Naive thymus-derived CD8-positive, alpha-beta T cell (primary cell): ENCODE data around the gene GYPC. TPM values are rescaled to one million over a fixed set of nuclear protein-coding genes. Genes with fewer than 3 reads are reported as not detected.
"Not testable (repeated sequence)": the region's sequence is repeated elsewhere in the genome, so short reads cannot be mapped to it uniquely, and the experiment has no call there.

Experiments used
- ATAC-seq, 2 donors: fragments of 150-1000 bp; cut with Tn5 transposase in 1 of 2; sonication (Bioruptor Pico), chemical (Tn5 transposase) in 1 of 2; 1 replicate in 1 of 2; 2 replicates in 1 of 2; pipeline ENCODE4 v1.10.0; 2021; ENCODE audit warnings: mild to moderate bottlenecking in 2 of 2, moderate library complexity in 2 of 2
- POLR2A ChIA-PET: fragments of 350-600 bp; sonication (Branson Sonifier 250); formaldehyde crosslinking; loops from one replicate; lab custom pipeline; 2021; ENCODE audit warnings: antibody characterized with exemption; lab: Charles Lee
- DNase-seq, 10 donors: peaks; one replicate each; pipeline versions ENCODE4 v3.0.0 to v3.0.0-alpha.2; 2020 to 2022
- H3K27ac Mint-ChIP-seq, 10 donors: one replicate each; pipeline ENCODE4 v1.8.0; 2020 to 2022; ENCODE audit warnings: mild to moderate bottlenecking in 10 of 10, mixed read lengths in 10 of 10, moderate library complexity in 4 of 10, inconsistent platforms in 1 of 10
- H3K27me3 Mint-ChIP-seq, 5 donors: one replicate each; pipeline ENCODE4 v1.8.0; 2021 to 2022; ENCODE audit warnings: mixed read lengths in 5 of 5
- H3K36me3 Mint-ChIP-seq, 3 donors: one replicate each; pipeline ENCODE4 v1.8.0; 2020 to 2022; ENCODE audit warnings: mixed read lengths in 3 of 3, mild to moderate bottlenecking in 2 of 3, inconsistent platforms in 1 of 3
- H3K4me1 Mint-ChIP-seq, 4 donors: one replicate each; pipeline ENCODE4 v1.8.0; 2021 to 2022; ENCODE audit warnings: mixed read lengths in 4 of 4
- H3K4me3 Mint-ChIP-seq, 10 donors: one replicate each; pipeline ENCODE4 v1.8.0; 2020 to 2022; ENCODE audit warnings: mild to moderate bottlenecking in 10 of 10, mixed read lengths in 10 of 10, moderate library complexity in 6 of 10, inconsistent platforms in 1 of 10
- H3K9me3 Mint-ChIP-seq, 9 donors: one replicate each; pipeline ENCODE4 v1.8.0; 2020 to 2022; ENCODE audit warnings: mixed read lengths in 9 of 9, mild to moderate bottlenecking in 3 of 9, inconsistent platforms in 1 of 9, moderate library complexity in 1 of 9
- polyA plus RNA-seq, 3 donors: library from polyadenylated mRNA; unstranded; fragments of 300-500 nt; fragmentation: Illumina TruSeq; gene quantifications; one replicate each; pipeline ENCODE4 v1.2.3, GENCODE V29; 2021
- total RNA-seq, 8 experiments: library from RNA in 2 of 8; stranded (reverse) in 2 of 8; gene quantifications; one replicate each; pipeline ENCODE4 v1.2.3 and lab custom pipeline; 2021 to 2026

Gene GYPC
- total and polyA plus RNA-seq, 5 experiments from 2014 or later = 151 to 303 (median 199) TPM

DNA sequence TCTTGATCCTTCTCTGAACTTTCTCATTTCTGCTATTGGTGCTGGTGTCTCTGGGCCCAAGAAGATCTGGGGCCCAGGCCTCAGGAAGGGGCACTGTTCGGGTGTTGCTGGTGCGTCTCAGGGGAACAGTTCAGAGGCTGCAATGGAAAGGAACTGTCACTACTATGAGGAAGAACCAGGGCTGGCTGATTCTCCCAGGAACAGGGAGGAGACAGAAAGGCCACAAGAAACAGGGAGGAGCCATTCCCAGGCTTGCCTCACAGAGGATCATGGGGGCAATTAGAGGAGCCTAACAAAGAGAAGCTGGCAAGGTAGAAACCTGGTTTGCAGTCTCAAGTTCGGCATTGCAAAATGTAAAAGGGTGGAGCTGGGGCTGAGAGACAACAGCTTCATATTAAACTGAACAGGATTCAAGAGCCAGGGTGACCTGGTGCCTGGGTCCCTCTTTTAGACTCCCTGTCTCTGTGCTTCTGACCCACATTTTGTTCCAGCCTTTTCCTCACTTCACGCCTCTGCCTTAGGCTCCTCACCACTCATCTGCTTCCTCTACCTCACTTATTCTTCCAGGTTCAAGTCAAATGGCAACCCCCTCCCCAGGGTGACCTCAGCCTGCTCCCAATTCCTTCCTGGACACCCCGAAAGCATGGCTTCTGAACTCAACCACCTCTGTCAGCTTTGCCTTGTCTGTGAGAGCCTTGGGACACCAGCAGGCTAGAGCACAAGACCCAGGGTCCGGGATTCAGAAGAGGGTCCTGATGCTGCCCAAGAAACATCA lies 58.4 kb downstream of the GYPC start:
- ATAC-seq = no peak
- POLR2A ChIA-PET = no interaction called here
- H3K36me3 Mint-ChIP-seq = no peaks in the 10 kb centered on the region
- peak overlapping the region in 4 of 10 donors; percentile 30 to 70 (median 50) for H3K27ac Mint-ChIP-seq
- no peak for DNase-seq
- no peak overlapping the region for H3K4me3 Mint-ChIP-seq
- H3K9me3 Mint-ChIP-seq = no peaks in the 10 kb centered on the region
- peaks cover 0 to 10% (median 6%) of the 10 kb centered on the region in 4 donors for H3K4me1 Mint-ChIP-seq
- H3K27me3 Mint-ChIP-seq = no peaks in the 10 kb centered on the region

DNA sequence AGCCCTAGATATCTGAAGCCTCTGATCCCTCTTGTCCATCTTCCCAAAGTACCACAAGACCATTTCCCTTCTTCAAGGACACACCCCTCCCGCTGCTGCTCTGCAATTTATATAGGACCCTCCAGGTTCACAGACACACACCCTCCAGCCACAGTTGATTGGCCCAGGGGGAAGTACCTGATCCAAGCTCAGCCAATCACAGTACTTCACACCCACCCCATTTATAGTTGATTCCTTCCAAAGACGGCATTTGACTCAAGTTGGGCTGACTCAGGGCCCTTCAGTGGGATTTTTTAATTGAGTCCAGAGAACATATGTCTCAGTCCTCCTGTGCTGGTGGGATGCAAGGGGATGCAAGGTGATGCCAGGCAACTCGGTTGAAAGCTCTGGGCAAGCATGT lies 59.2 kb downstream of the GYPC start:
- POLR2A ChIA-PET = no interaction called here
- Mint-ChIP-seq H3K27me3 (no peaks in the 10 kb centered on the region), H3K9me3 (no peaks in the 10 kb centered on the region), H3K4me3 (no peak overlapping the region), H3K27ac (peak overlapping the region in 4 of 10 donors; percentile 1 to 74 (median 48)), H3K4me1 (peaks cover 1 to 17% (median 12%) of the 10 kb centered on the region in 4 donors), H3K36me3 (no peaks in the 10 kb centered on the region)
- DNase-seq (no peak), ATAC-seq (no peak)

DNA sequence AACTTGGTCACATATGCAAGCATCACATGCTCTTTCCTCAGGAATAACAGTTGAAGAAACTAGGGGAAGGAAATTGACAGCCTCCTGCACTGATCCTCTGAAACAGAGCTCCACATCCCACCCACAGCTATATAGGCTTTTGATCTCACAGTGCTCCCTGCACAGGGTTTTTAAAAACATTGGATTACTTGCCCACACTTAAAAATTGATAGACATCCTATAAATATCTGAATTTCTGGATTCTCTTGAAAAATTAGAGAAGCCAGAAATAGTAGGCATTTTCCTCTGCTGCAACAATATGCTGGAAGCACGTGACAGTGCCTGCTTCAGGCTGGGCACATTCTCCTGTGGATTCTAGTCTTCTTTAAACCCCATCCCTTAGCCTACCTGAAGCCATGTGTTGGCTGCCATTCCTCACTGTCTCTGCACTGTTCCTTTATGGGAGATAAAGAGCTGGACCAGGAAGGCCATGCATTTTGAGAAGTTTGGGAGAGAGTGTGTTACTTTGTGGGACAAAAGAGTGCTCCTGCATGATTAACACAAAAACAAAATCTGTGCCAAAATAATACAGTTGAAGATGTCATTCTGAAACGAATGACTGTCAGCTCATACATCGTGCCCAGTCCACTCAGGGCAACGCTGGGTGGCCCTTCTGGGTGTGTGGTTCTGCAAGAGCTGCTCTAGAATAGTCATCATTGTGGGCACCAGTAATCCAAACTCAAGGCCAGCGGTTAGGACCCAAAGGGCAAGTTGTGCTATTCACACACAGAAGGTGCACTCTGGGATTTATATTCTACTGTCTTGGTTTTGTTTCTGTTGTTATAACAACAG lies 59.8 kb downstream of the GYPC start:
- no peak for DNase-seq
- H3K27me3 Mint-ChIP-seq = no peaks in the 10 kb centered on the region
- POLR2A ChIA-PET = no interaction called here
- no peak for ATAC-seq
- H3K9me3 Mint-ChIP-seq = no peaks in the 10 kb centered on the region
- no peaks in the 10 kb centered on the region for H3K36me3 Mint-ChIP-seq
- peak overlapping the region in 1 of 10 donors; percentile 71 for H3K27ac Mint-ChIP-seq
- H3K4me1 Mint-ChIP-seq = peaks cover 1 to 17% (median 12%) of the 10 kb centered on the region in 4 donors
- no peak overlapping the region for H3K4me3 Mint-ChIP-seq

- H3K4me1 Mint-ChIP-seq = peaks cover 4 to 17% (median 12%) of the 10 kb centered on the region in 4 donors
- POLR2A ChIA-PET, DNase-seq, H3K36me3 Mint-ChIP-seq, ATAC-seq, H3K4me3 Mint-ChIP-seq, H3K27ac Mint-ChIP-seq, H3K9me3 Mint-ChIP-seq, H3K27me3 Mint-ChIP-seq: not testable (repeated sequence)
Observed at GRCh38 chr2:126717277-126717676, 61.3 kb downstream of the GYPC start.

- DNase-seq = no peak
- Mint-ChIP-seq H3K4me1 (peaks cover 4 to 17% (median 11%) of the 10 kb centered on the region in 4 donors), H3K4me3 (no peak overlapping the region), H3K36me3 (no peaks in the 10 kb centered on the region), H3K27ac (no peak overlapping the region), H3K9me3 (peaks cover 0 to 3% (median 0%) of the 10 kb centered on the region in 9 donors), H3K27me3 (no peaks in the 10 kb centered on the region)
- no peak for ATAC-seq
- POLR2A ChIA-PET = no interaction called here
Observed at GRCh38 chr2:126717928-126718327, 62.0 kb downstream of the GYPC start.

DNA sequence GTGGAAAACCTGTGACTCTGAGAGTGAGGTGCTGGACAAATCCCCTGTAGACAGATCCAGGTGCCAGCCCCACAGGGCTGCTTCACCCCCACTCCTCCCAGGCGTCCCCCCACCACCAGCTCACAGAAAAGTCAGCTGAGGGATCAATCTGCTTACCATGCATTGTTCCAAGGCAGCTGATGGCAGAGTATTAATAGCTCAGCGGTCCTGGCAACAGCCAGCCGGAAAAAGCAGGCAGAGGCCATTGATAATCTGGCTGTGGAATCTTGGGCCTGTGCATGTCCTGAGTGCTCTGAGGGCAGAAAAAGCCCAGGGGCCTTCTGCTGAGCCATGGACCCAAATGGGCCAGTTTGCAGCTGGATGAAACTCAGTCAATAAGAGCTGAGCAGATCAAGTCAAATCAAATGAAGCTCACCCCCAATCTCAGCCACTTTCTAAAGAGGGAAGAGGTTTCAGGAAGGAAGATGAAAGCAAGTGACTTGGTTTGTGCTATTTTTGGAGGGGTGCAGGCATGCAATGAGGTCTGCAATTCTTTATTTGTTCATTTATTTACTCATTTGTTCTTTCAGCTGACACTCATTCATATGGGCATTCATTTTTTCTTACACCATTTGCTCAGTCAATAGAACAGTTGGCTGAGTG lies 63.4 kb downstream of the GYPC start:
- ATAC-seq (no peak), DNase-seq (no peak)
- POLR2A ChIA-PET = interaction anchor here (0.5 kb wide), 1 partner anchor 56 kb away, joined by 3 read pairs; no protein-coding TSS in a partner anchor
- Mint-ChIP-seq H3K27me3 (no peaks in the 10 kb centered on the region), H3K4me3 (no peak overlapping the region), H3K9me3 (peaks cover 0 to 11% (median 3%) of the 10 kb centered on the region in 9 donors), H3K4me1 (peaks cover 4 to 14% (median 9%) of the 10 kb centered on the region in 4 donors), H3K36me3 (peaks cover 0 to 9% (median 4%) of the 10 kb centered on the region in 3 donors), H3K27ac (peak overlapping the region in 1 of 10 donors; percentile 24)

GRCh38 chr2:126719833-126720351 lies 63.9 kb downstream of the GYPC start:
- Mint-ChIP-seq H3K27ac (peak overlapping the region in 2 of 10 donors; percentile 24), H3K36me3 (peaks cover 0 to 9% (median 5%) of the 10 kb centered on the region in 3 donors), H3K9me3 (peaks cover under 1 to 14% (median 4%) of the 10 kb centered on the region in 9 donors), H3K4me3 (no peak overlapping the region), H3K4me1 (peaks cover 4 to 13% (median 9%) of the 10 kb centered on the region in 4 donors), H3K27me3 (no peaks in the 10 kb centered on the region)
- ATAC-seq = no peak
- POLR2A ChIA-PET = interaction anchor here (0.5 kb wide), 1 partner anchor 56 kb away, joined by 3 read pairs; no protein-coding TSS in a partner anchor
- DNase-seq = no peak

DNA sequence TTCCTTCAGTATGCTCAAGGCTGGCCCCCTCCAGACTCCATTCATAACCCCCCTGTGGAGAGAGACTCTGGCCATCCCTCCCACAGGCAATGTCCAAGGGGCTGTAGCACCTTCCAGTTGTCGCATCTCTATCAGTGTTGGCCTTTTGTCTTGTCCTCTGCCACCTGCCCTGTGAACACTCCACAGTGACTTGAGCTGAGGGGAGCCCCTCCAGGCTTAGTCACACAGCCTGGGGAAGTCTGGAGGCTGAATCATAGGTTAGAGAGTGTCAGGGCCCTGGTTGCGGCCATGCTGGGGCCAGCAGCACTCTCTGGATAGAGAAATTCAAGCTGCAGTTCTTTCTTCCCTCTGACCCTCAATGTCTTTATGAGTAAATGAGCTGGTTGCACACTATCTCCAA lies 64.7 kb downstream of the GYPC start:
- DNase-seq (no peak), ATAC-seq (no peak)
- H3K4me1 Mint-ChIP-seq = peaks cover 4 to 11% (median 9%) of the 10 kb centered on the region in 4 donors
- H3K4me3 Mint-ChIP-seq = no peak overlapping the region
- peak overlapping the region in 1 of 10 donors; percentile 31 for H3K27ac Mint-ChIP-seq
- peaks cover 0 to 17% (median 12%) of the 10 kb centered on the region in 3 donors for H3K36me3 Mint-ChIP-seq
- no peaks in the 10 kb centered on the region for H3K27me3 Mint-ChIP-seq
- POLR2A ChIA-PET = no interaction called here
- peaks cover 7 to 22% (median 11%) of the 10 kb centered on the region in 9 donors for H3K9me3 Mint-ChIP-seq

DNA sequence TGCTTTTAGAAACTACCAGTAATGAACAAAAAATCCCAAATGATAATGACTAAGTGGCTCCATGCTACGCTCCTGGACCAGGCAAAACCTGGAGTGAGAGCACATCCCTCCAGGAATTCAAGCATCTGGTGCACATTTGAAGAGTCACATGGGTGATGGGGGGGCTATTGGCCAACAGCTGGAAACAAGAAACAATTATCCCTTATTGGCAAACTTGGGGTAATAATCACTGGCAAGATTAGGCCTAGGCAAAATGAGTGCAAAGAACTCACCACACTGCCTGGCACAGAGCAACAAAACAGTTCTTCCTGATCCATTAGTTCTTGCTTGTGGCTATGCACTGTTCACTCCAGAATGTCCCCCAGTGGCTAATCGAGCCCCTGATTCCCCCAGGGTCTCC lies 66.1 kb downstream of the GYPC start:
- peaks cover 0 to 23% (median 17%) of the 10 kb centered on the region in 3 donors for H3K36me3 Mint-ChIP-seq
- DNase-seq = no peak
- peak overlapping the region in 1 of 10 donors; percentile 12 for H3K27ac Mint-ChIP-seq
- no peak for ATAC-seq
- POLR2A ChIA-PET = interaction anchor here (0.8 kb wide), 1 partner anchor 11 kb away, joined by 3 read pairs; no protein-coding TSS in a partner anchor
- H3K27me3 Mint-ChIP-seq = peaks cover 0 to 2% (median 0%) of the 10 kb centered on the region in 5 donors
- peaks cover 10 to 36% (median 23%) of the 10 kb centered on the region in 9 donors for H3K9me3 Mint-ChIP-seq
- H3K4me1 Mint-ChIP-seq = peaks cover 4 to 11% (median 9%) of the 10 kb centered on the region in 4 donors
- H3K4me3 Mint-ChIP-seq = no peak overlapping the region

DNA sequence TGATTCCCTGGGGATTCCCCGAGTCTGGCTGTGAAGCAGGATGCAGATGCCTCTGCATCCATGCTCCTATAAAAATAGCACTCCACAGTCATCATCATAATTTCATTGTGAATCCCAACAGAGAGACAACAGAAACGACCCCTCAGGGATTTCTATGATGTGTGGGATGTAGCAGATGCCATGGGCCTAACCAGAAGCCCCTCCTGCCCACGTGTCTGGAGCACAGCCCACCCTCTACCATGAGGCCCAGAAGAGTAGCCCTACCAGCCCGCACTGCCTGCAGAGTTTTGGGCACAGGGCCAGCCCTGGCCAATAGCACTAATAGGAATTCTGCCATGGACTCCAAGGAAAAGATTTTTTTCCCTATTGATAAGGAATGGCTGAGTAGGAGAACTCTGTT lies 66.6 kb downstream of the GYPC start:
- POLR2A ChIA-PET = interaction anchor here (0.8 kb wide), 1 partner anchor 11 kb away, joined by 3 read pairs; no protein-coding TSS in a partner anchor
- DNase-seq (no peak), ATAC-seq (no peak)
- H3K4me1 Mint-ChIP-seq = peaks cover 4 to 11% (median 9%) of the 10 kb centered on the region in 4 donors
- peaks cover 0 to 23% (median 17%) of the 10 kb centered on the region in 3 donors for H3K36me3 Mint-ChIP-seq
- H3K4me3 Mint-ChIP-seq = no peak overlapping the region
- H3K27ac Mint-ChIP-seq = peak overlapping the region in 2 of 10 donors; percentile 7 to 10
- peaks cover 10 to 39% (median 23%) of the 10 kb centered on the region in 9 donors for H3K9me3 Mint-ChIP-seq
- peaks cover 0 to 2% (median 0%) of the 10 kb centered on the region in 5 donors for H3K27me3 Mint-ChIP-seq

DNA sequence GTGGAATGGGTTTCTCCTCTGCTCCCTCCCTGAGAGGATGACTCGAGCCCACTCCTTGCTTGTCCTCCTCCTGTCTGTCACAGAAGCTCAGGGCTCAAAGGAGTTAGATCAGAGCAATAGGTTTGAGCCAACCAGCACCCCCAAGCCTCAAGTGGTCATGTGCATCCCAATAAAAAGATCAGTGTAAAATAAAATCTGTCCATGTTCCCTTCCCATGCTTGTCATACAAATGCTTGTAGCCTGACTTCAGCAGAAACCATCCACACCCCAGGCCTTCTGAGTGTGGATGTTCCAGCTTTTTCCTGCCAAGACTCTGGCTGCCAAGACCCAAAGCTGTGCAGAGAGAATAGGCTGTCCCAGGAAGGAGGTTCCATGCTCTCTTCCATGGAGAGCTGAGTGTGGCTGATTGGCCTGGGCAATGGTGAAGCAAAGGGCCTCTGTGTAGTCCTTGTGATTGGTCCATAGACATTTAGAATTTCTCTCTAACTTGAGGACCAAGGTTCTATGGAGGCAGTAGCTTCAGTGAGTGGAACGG lies 67.4 kb downstream of the GYPC start:
- ATAC-seq (no peak), DNase-seq (no peak)
- POLR2A ChIA-PET = no interaction called here
- H3K27ac Mint-ChIP-seq = peak overlapping the region in 2 of 10 donors; percentile 1 to 49
- peaks cover 4 to 9% (median 8%) of the 10 kb centered on the region in 4 donors for H3K4me1 Mint-ChIP-seq
- no peak overlapping the region for H3K4me3 Mint-ChIP-seq
- H3K27me3 Mint-ChIP-seq = peaks cover 0 to 2% (median 0%) of the 10 kb centered on the region in 5 donors
- peaks cover 10 to 39% (median 23%) of the 10 kb centered on the region in 9 donors for H3K9me3 Mint-ChIP-seq
- peaks cover 0 to 23% (median 17%) of the 10 kb centered on the region in 3 donors for H3K36me3 Mint-ChIP-seq
